ENCODE measurements around the gene ZBTB20.

GRCh38 chr3:114846779-114847178 lies 300.3 kb downstream of the ZBTB20 start:
- TF ChIP-seq EP300 (conservative IDR thresholded peaks at IDR 0.05; ENCODE audit: poor library complexity, severe bottlenecking) (no peak), POLR2AphosphoS5 (IDR thresholded peaks at IDR 0.05) (no peak)

Measured in neural cell (in vitro differentiated cells).